ENCODE measurements around the gene GALNT14.

Gene GALNT14

GRCh38 chr2:31055938-31056337, 82.3 kb downstream of the GALNT14 start:
- DNase-seq (ENCODE audit: low read depth in 2 of 2): no peak

- DNase-seq (ENCODE audit: low read depth in 2 of 2): no peak
Measured at GRCh38 chr2:31054842-31055388, 83.3 kb downstream of the GALNT14 start.

- no peak for DNase-seq (ENCODE audit: low read depth in 2 of 2)
Measured at GRCh38 chr2:31053929-31054782, 84.1 kb downstream of the GALNT14 start.

GRCh38 chr2:31052284-31052683, 86.0 kb downstream of the GALNT14 start:
- DNase-seq (ENCODE audit: low read depth in 2 of 2): no peak

- no peak for DNase-seq (ENCODE audit: low read depth in 2 of 2)
Measured at GRCh38 chr2:31051258-31052140, 86.7 kb downstream of the GALNT14 start.

GRCh38 chr2:31049916-31050588, 88.2 kb downstream of the GALNT14 start:
- DNase-seq (ENCODE audit: low read depth in 2 of 2): no peak

- DNase-seq (ENCODE audit: low read depth in 2 of 2): no peak
Measured at GRCh38 chr2:31049264-31049663, 89.0 kb downstream of the GALNT14 start.

GRCh38 chr2:31047599-31047998, 90.6 kb downstream of the GALNT14 start:
- DNase-seq (ENCODE audit: low read depth in 2 of 2): no peak

GRCh38 chr2:31038385-31038784, 99.9 kb downstream of the GALNT14 start:
- DNase-seq (ENCODE audit: low read depth in 2 of 2): no peak

- no peak for DNase-seq (ENCODE audit: low read depth in 2 of 2)
Measured at GRCh38 chr2:31037058-31037457, 101.2 kb downstream of the GALNT14 start.

- no peak for DNase-seq (ENCODE audit: low read depth in 2 of 2)
Measured at GRCh38 chr2:31033032-31033431, 105.2 kb downstream of the GALNT14 start.

GRCh38 chr2:31032475-31032874, 105.8 kb downstream of the GALNT14 start:
- no peak for DNase-seq (ENCODE audit: low read depth in 2 of 2)

GRCh38 chr2:31031132-31031706, 107.0 kb downstream of the GALNT14 start:
- no peak for DNase-seq (ENCODE audit: low read depth in 2 of 2)

GRCh38 chr2:31028417-31028816, 109.8 kb downstream of the GALNT14 start:
- no peak for DNase-seq (ENCODE audit: low read depth in 2 of 2)

- DNase-seq (ENCODE audit: low read depth in 2 of 2): no peak
Measured at GRCh38 chr2:31027549-31027948, 110.7 kb downstream of the GALNT14 start.

GRCh38 chr2:31023541-31023940, 114.7 kb downstream of the GALNT14 start:
- no peak for DNase-seq (ENCODE audit: low read depth in 2 of 2)

- DNase-seq (ENCODE audit: low read depth in 2 of 2): no peak
Measured at GRCh38 chr2:31020713-31021112, 117.5 kb downstream of the GALNT14 start.

GRCh38 chr2:31018280-31018679, 120.0 kb downstream of the GALNT14 start:
- no peak for DNase-seq (ENCODE audit: low read depth in 2 of 2)

GRCh38 chr2:31016648-31017047, 121.6 kb downstream of the GALNT14 start:
- no peak for DNase-seq (ENCODE audit: low read depth in 2 of 2)

GRCh38 chr2:31014516-31014915, 123.7 kb downstream of the GALNT14 start:
- DNase-seq (ENCODE audit: low read depth in 2 of 2): no peak

- no peak for DNase-seq (ENCODE audit: low read depth in 2 of 2)
Measured at GRCh38 chr2:31013301-31013700, 124.9 kb downstream of the GALNT14 start.

GRCh38 chr2:31012406-31012805, 125.8 kb downstream of the GALNT14 start:
- no peak for DNase-seq (ENCODE audit: low read depth in 2 of 2)

All from activated CD4-positive, alpha-beta T cell treated with anti-CD3 and anti-CD28 coated beads for 24 hours (primary cell).